GM20000 (cell line): ENCODE measurements around the gene ENOX1.

Experiments used
- DNase-seq: peaks from one replicate; pipeline ENCODE4 v3.0.0; 2012; ENCODE audit warnings: low spot score
- CTCF ChIP-seq: IDR thresholded peaks from 2 replicates; pipeline ENCODE4 v1.5.1; 2012; ENCODE audit warnings: mild to moderate bottlenecking, control low read depth; ENCODE audit errors: extremely low read depth, missing control alignments

The ENOX1 gene

GRCh38 chr13:43445668-43446067 is 341.1 kb downstream of the ENOX1 start:
- no peak for TF ChIP-seq CTCF

DNA sequence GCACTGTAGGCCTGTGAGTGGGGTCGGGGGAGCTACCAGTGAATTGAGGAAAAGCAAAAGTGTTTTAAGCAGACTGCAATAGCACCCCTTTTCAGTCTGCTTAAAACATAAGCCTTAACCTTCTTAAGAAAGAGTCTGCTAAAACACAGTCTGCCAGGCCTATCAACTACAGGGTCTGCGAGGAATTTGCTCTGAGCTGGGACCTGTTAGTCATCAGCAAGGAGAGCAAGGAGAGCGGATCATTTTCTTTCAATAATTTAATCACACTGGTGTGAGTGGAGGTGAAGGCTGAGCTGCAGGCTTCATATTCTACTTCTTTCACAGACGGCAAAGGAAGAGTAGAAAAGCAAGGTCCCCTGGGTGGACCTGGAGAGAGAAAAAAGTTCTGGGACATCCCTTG is 342.7 kb downstream of the ENOX1 start:
- DNase-seq = no peak
- TF ChIP-seq CTCF = no peak

More at GRCh38 chr13:43445668-43446067, 341.1 kb downstream of the ENOX1 start:
- no peak for DNase-seq

- no peak for DNase-seq
- TF ChIP-seq CTCF = no peak
Measured at GRCh38 chr13:43441899-43442499, 344.8 kb downstream of the ENOX1 start.

DNA sequence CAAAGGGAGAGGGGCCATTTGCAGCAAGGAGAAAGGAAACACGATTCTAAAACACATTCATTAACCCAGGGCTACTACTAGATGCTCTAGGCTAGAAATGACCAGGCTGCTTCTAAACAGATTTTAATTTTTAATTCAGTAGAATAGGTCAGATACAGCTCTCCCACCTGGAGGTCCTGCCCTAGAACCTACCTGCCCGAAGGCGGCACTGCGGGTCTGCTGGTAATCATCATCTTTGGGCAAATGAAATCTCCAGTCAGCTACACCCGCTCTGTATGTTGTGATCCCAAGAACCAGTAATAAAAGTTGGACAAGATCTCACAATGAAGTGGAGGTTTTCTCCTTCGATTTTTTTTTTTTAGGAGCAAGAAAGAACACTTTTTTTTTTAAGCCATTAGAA is 345.3 kb downstream of the ENOX1 start:
- DNase-seq = no peak
- no peak for TF ChIP-seq CTCF

DNA sequence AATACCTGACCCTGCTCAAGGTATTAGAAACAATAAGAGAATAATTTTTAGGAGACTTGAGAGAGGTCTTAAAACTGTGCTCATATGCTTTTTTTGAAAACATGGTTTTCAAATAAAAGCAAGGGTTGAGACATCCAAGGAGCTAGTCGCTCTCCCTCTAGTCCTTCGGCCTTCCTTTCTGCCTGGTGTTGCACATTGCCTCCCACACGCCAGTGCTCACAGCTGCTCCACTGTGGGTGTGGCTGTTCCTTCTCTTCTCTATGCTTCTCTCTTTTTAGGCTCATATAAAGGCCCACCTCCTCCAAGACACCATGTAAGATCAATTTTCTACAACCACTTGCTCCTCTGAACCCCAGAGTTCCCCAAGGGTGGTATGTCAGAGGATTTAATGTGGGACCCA is 352.6 kb downstream of the ENOX1 start:
- no peak for DNase-seq
- TF ChIP-seq CTCF = no peak

GRCh38 chr13:43433691-43434141 is 353.1 kb downstream of the ENOX1 start:
- no peak for TF ChIP-seq CTCF
- no peak for DNase-seq

- no peak for TF ChIP-seq CTCF
- no peak for DNase-seq
Measured at GRCh38 chr13:43432958-43433357, 353.8 kb downstream of the ENOX1 start.
